ENCODE measurements around the gene BCKDHA.

- TF ChIP-seq, protein P1, sequence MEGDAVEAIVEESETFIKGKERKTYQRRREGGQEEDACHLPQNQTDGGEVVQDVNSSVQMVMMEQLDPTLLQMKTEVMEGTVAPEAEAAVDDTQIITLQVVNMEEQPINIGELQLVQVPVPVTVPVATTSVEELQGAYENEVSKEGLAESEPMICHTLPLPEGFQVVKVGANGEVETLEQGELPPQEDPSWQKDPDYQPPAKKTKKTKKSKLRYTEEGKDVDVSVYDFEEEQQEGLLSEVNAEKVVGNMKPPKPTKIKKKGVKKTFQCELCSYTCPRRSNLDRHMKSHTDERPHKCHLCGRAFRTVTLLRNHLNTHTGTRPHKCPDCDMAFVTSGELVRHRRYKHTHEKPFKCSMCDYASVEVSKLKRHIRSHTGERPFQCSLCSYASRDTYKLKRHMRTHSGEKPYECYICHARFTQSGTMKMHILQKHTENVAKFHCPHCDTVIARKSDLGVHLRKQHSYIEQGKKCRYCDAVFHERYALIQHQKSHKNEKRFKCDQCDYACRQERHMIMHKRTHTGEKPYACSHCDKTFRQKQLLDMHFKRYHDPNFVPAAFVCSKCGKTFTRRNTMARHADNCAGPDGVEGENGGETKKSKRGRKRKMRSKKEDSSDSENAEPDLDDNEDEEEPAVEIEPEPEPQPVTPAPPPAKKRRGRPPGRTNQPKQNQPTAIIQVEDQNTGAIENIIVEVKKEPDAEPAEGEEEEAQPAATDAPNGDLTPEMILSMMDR (IDR thresholded peaks at IDR 0.05) = no peak
- TF ChIP-seq POLR2A (IDR thresholded peaks at IDR 0.05) = no peak
These were observed 28.7 kb downstream of the BCKDHA start for GRCh38 chr19:41426116-41426841.
